Uterus (tissue), 2 donors: Measurements from ENCODE around the gene CCDC40.

Source experiments
- POLR2A ChIP-seq, 2 donors: fragments of 450-650 bp; IDR thresholded peaks; one replicate each; pipeline ENCODE4 v1.6.1; 2016; ENCODE audit warnings: antibody characterized with exemption in 2 of 2, mild to moderate bottlenecking in 1 of 2, moderate library complexity in 1 of 2
- TF ChIP-seq, protein P1 (sequence below), 4 experiments: fragments of 200-600 bp in 2 of 4; fragments of 450-650 bp in 2 of 4; sonication (generic) in 2 of 4; IDR thresholded peaks; one replicate each; pipeline ENCODE4 v1.5.1; 2016 to 2019; ENCODE audit warnings: antibody characterized with exemption in 4 of 4, mild to moderate bottlenecking in 2 of 4, moderate library complexity in 1 of 4

DNA sequence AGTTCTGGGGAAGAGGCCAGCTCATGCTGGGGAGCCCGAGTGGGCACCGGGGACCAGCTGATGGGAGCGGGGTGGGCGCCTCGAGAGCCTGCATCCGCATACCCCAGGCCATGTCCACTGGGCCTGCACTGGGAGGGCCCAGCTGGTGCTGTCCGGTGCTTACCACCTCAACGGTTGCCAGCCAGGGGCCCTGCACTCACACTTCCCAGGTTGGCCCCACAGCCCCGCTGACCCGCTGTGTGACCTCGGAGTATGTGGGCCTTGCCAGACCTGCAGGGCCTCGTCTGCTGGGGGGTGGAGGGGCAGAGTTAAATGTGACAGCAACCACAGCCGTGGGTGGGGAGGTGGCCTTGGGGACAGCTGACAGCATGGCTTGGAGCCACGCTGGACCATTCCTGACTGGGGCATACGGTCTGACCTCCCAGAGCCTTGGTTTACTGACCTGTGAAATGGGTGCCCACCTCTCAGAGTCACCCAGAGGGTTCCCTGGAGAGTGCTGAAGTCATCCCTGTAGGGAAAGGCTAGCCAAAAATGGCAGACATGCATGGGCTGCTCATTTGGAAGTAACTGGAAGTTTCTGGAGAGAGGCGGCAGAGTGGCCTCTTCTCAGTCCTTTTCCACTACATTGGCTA lies 59.5 kb downstream of the CCDC40 start:
- TF ChIP-seq POLR2A (IDR thresholded peaks at IDR 0.05) = no peak
- TF ChIP-seq, protein P1, sequence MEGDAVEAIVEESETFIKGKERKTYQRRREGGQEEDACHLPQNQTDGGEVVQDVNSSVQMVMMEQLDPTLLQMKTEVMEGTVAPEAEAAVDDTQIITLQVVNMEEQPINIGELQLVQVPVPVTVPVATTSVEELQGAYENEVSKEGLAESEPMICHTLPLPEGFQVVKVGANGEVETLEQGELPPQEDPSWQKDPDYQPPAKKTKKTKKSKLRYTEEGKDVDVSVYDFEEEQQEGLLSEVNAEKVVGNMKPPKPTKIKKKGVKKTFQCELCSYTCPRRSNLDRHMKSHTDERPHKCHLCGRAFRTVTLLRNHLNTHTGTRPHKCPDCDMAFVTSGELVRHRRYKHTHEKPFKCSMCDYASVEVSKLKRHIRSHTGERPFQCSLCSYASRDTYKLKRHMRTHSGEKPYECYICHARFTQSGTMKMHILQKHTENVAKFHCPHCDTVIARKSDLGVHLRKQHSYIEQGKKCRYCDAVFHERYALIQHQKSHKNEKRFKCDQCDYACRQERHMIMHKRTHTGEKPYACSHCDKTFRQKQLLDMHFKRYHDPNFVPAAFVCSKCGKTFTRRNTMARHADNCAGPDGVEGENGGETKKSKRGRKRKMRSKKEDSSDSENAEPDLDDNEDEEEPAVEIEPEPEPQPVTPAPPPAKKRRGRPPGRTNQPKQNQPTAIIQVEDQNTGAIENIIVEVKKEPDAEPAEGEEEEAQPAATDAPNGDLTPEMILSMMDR (IDR thresholded peaks at IDR 0.05) = no peak
